Kidney tubule cell (primary cell): Measurements from ENCODE around the gene RAD51B.

Source experiments
- DNase-seq: peaks from one replicate; pipeline ENCODE4 v3.0.0-alpha.2; 2018; ENCODE audit warnings: low spot score

RAD51B gene

DNA sequence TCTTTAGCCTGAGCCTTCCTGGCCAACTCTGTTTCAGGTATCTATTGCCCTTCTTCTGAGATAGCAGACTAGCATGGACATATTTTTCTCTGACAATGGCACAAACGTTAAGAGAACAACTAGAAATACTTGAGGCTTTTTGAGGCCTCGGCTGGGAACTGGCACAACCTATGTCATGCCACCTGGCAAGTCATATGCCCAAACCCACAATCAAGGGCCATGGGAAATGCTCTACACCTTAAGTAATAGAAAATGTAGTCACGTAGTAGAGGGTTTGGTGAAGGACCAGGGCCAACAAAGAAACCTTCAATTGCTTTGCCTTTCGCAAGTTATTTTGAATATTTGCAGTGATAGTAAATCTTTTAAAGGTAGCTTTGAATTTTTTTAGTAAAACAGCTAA, 647.8 kb downstream of the RAD51B start:
- DNase-seq = no peak

DNA sequence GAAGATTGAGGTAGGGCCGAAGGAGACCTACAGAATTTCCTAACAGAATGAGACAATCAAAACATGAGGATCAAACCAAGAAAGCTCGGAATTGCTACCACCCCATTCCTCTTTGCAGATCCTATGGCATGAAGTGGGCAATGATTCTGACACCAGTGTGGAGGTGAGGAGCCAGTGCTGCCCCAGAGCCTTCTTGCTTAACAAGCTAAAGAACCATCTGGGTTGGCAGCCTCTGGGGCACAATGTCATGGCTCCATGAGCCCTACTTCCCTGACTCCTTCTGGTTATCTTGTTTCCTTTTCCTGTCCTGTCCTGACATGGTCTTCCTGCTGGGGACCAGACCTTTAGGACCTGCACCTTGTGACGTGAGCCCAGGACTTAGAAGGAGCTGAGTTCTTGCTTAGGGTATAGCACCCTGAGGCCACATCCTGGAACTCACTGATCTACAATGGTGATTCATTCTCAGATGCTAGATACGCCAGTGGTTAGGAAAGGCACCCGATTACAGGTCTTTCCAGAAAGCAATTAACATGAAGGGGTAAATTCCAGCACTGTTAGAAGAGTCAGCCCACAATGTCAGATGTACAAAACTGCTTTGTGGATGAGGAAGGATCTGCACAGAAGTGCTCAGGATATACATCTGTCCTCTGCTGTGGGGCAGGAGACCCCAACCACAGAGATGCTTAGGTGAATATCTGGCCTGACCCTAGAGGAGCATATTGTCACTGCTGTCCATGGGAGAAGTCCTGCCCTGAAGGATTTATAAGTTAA, 649.0 kb downstream of the RAD51B start:
- peak; percentile 95 for DNase-seq

- no peak for DNase-seq
Measured at GRCh38 chr14:68469208-68469713, 649.7 kb downstream of the RAD51B start.

GRCh38 chr14:68470361-68470760, 650.8 kb downstream of the RAD51B start:
- no peak for DNase-seq

- DNase-seq = no peak
Measured at GRCh38 chr14:68471029-68471963, 651.7 kb downstream of the RAD51B start.

- DNase-seq = no peak
Measured at GRCh38 chr14:68471964-68472508, 652.5 kb downstream of the RAD51B start.

GRCh38 chr14:68473069-68473468, 653.5 kb downstream of the RAD51B start:
- DNase-seq = peak; percentile 55

DNA sequence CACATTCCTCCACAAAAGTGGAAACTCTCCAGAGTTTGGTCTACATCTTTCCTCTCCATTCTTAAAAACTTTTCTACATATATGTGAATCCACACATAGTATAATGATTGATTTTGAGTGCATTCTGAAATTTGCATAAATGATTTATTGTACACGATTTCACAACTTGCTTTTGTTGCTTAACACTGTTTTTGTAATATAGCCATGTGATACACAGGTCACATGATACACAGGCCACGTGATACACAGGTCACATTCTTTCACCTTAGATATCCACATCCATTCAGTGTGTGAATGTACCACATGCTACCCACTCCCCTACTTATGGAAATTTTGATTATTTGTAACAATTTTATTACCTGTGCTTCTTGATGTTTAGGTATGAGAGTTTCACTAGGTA, 654.2 kb downstream of the RAD51B start:
- peak; percentile 44 for DNase-seq

- DNase-seq = no peak
Measured at GRCh38 chr14:68474741-68475140, 655.2 kb downstream of the RAD51B start.

GRCh38 chr14:68475802-68476201, 656.2 kb downstream of the RAD51B start:
- DNase-seq = no peak

- peak; percentile 95 for DNase-seq
Measured at GRCh38 chr14:68476212-68477109, 656.9 kb downstream of the RAD51B start.

- no peak for DNase-seq
Measured at GRCh38 chr14:68477110-68477455, 657.5 kb downstream of the RAD51B start.

DNA sequence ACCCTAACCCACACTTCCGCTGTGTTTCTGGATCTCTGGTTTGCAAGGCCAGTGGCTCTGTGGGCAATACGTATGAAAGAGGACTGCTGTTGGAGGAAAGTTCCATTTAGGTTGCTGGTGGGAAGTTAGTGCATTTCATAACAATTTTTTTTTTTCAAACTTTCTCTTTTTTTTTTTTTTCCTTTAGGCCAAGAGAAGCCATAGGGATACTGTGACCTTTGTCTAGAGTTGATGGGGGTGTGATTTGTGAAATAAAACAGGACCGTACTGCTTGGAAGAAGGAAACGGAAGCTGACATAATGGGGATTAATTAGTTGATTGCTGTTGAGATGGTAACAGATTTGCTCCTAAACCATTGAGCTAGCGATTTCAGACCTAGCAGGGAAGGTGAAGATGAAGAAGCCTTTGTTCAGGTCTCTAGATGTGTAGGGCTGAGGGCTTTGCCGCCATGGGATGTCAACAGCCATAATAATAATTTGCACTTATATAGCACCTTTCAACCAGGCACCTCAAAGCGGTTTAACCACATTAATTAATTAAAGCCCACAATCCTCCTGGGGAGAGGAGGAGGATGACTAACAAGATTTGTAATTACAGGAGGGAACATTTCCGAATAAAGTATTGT, 658.0 kb downstream of the RAD51B start:
- no peak for DNase-seq

- DNase-seq = peak; percentile 58
Measured at GRCh38 chr14:68479247-68479646, 659.7 kb downstream of the RAD51B start.

DNA sequence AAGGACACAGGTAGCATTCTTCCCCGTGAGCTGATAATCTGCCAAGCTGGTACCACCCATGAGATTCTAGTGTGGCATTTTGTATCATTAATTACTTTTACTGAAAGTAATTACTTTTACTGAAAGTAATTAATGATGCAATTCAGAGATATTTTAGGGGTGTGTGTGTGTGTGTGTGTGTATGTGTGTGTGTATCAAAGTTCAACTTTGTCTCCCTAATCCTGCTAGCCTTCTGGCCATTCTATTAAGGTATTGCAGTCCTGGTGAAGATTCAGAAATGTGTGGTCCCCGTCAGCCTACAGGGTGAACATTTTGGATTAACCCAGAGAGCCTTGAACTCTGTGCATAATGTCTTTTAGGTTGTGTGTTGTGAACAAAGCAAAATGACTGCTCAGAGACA, 662.4 kb downstream of the RAD51B start:
- DNase-seq = no peak

GRCh38 chr14:68482772-68483395, 663.3 kb downstream of the RAD51B start:
- DNase-seq = no peak

GRCh38 chr14:68486033-68486732, 666.6 kb downstream of the RAD51B start:
- no peak for DNase-seq

DNA sequence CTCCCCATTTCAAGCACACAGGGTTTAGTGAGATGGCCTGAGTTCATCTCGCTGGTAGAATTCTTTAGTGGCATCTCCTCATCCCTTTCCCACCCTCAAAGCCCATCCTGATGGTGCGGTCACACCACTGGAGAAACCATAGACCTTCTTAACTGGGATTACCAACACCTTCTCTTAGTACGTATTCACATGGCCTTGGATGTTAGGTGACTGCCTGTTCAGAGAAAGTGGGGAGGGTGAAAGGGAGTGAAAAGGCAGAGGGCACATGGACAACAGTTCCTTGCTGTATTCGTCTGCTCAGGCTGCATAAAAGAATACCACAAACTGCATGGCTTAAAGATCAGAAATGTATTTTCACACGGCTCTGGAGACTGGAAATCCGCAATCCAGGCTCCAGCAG, 667.2 kb downstream of the RAD51B start:
- DNase-seq = no peak

DNA sequence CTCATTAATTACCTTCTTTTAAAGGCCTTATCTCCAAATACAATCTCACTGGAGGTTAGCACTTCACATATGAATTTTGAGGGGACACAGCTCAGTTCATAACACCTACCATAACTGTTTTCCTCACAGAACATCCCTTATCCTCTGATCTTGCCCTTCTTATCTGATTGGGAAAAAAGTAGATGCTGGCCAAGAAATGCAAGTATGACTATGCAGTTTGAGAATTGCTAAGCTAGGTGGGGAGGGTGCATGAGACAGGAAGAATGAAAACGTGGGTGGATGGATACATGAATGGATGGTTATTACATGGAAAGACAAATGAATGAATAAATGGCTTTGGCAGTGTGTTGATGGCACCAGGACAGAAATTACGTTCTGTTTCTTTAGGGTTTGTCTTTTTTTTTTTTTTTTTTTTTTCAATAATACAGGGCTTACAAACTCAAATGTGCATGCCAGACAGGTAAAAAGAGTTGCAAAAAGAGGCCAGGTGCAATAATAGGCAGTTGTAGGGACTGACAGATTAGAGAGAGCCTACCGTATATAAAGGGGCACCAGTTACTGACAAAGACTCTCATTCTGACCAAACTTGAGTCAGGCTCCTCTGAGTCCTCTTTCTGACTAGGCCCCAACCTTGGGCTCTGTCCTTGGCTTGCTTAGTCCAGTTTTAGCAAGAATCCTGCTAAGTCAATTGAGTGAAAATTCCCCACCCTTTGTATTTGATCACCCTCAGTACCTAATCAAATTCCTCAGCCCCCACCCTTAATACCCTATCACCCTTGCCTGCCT, 668.4 kb downstream of the RAD51B start:
- peak; percentile 41 for DNase-seq
